ENCODE results near the gene FBXL7. TPM values are rescaled to one million over a fixed set of nuclear protein-coding genes. Genes with fewer than 3 reads are reported as not detected.

Gene FBXL7
- total and polyA plus RNA-seq, 5 experiments from 2014 or later: not detected

- peaks cover 0 to 20% (median 2%) of the 10 kb centered on the region in 9 donors for H3K9me3 Mint-ChIP-seq
- H3K36me3 Mint-ChIP-seq: no peaks in the 10 kb centered on the region
- POLR2A ChIA-PET: no interaction called here
- no peaks in the 10 kb centered on the region for H3K4me1 Mint-ChIP-seq
- H3K27me3 Mint-ChIP-seq: no peaks in the 10 kb centered on the region
- no peak for ATAC-seq
- no peak overlapping the region for H3K27ac Mint-ChIP-seq
- H3K4me3 Mint-ChIP-seq: no peak overlapping the region
- DNase-seq: no peak
These were observed 54.6 kb downstream of the FBXL7 start for GRCh38 chr5:15554542-15554941.

- H3K4me1 Mint-ChIP-seq: no peaks in the 10 kb centered on the region
- no peak overlapping the region for H3K27ac Mint-ChIP-seq
- peaks cover 0 to 20% (median 2%) of the 10 kb centered on the region in 9 donors for H3K9me3 Mint-ChIP-seq
- POLR2A ChIA-PET: no interaction called here
- H3K4me3 Mint-ChIP-seq: no peak overlapping the region
- DNase-seq (no peak), ATAC-seq (no peak)
- no peaks in the 10 kb centered on the region for H3K36me3 Mint-ChIP-seq
- H3K27me3 Mint-ChIP-seq: no peaks in the 10 kb centered on the region
These were observed 55.2 kb downstream of the FBXL7 start for GRCh38 chr5:15555176-15555575.

- H3K27ac Mint-ChIP-seq: no peak overlapping the region
- H3K27me3 Mint-ChIP-seq: no peaks in the 10 kb centered on the region
- H3K4me1 Mint-ChIP-seq: no peaks in the 10 kb centered on the region
- POLR2A ChIA-PET: no interaction called here
- ATAC-seq: no peak
- no peak for DNase-seq
- peaks cover 0 to 23% (median 3%) of the 10 kb centered on the region in 9 donors for H3K9me3 Mint-ChIP-seq
- H3K36me3 Mint-ChIP-seq: no peaks in the 10 kb centered on the region
- no peak overlapping the region for H3K4me3 Mint-ChIP-seq
These were observed 58.3 kb downstream of the FBXL7 start for GRCh38 chr5:15558240-15558639.

GRCh38 chr5:15558681-15559080 lies 58.7 kb downstream of the FBXL7 start:
- Mint-ChIP-seq H3K4me1 (no peaks in the 10 kb centered on the region), H3K27ac (no peak overlapping the region), H3K36me3 (no peaks in the 10 kb centered on the region), H3K4me3 (no peak overlapping the region), H3K27me3 (no peaks in the 10 kb centered on the region), H3K9me3 (peaks cover 0 to 22% (median 2%) of the 10 kb centered on the region in 9 donors)
- DNase-seq: no peak
- POLR2A ChIA-PET: no interaction called here
- no peak for ATAC-seq

GRCh38 chr5:15560421-15560820 lies 60.4 kb downstream of the FBXL7 start:
- POLR2A ChIA-PET: no interaction called here
- no peak overlapping the region for H3K4me3 Mint-ChIP-seq
- peaks cover 0 to 19% (median 0%) of the 10 kb centered on the region in 9 donors for H3K9me3 Mint-ChIP-seq
- H3K36me3 Mint-ChIP-seq: no peaks in the 10 kb centered on the region
- H3K27me3 Mint-ChIP-seq: no peaks in the 10 kb centered on the region
- DNase-seq (no peak), ATAC-seq (no peak)
- H3K4me1 Mint-ChIP-seq: no peaks in the 10 kb centered on the region
- H3K27ac Mint-ChIP-seq: no peak overlapping the region

- no peak for DNase-seq
- no peaks in the 10 kb centered on the region for H3K27me3 Mint-ChIP-seq
- POLR2A ChIA-PET: no interaction called here
- peaks cover 0 to 15% (median 0%) of the 10 kb centered on the region in 9 donors for H3K9me3 Mint-ChIP-seq
- no peak overlapping the region for H3K4me3 Mint-ChIP-seq
- H3K4me1 Mint-ChIP-seq: no peaks in the 10 kb centered on the region
- H3K36me3 Mint-ChIP-seq: no peaks in the 10 kb centered on the region
- no peak for ATAC-seq
- no peak overlapping the region for H3K27ac Mint-ChIP-seq
These were observed 64.5 kb downstream of the FBXL7 start for GRCh38 chr5:15564523-15564922.

GRCh38 chr5:15564957-15565356 lies 65.0 kb downstream of the FBXL7 start:
- Mint-ChIP-seq H3K27me3 (no peaks in the 10 kb centered on the region), H3K27ac (no peak overlapping the region), H3K4me3 (no peak overlapping the region), H3K4me1 (no peaks in the 10 kb centered on the region), H3K9me3 (peaks cover 0 to 15% (median under 1%) of the 10 kb centered on the region in 9 donors), H3K36me3 (no peaks in the 10 kb centered on the region)
- ATAC-seq (no peak), DNase-seq (no peak)
- POLR2A ChIA-PET: no interaction called here

- no peaks in the 10 kb centered on the region for H3K4me1 Mint-ChIP-seq
These were observed 66.3 kb downstream of the FBXL7 start for GRCh38 chr5:15566306-15566705.

GRCh38 chr5:15566789-15567188 lies 66.8 kb downstream of the FBXL7 start:
- Mint-ChIP-seq H3K36me3 (no peaks in the 10 kb centered on the region), H3K27ac (no peak overlapping the region), H3K9me3 (peaks cover 0 to 9% (median 4%) of the 10 kb centered on the region in 9 donors), H3K4me1 (no peaks in the 10 kb centered on the region), H3K27me3 (no peaks in the 10 kb centered on the region), H3K4me3 (no peak overlapping the region)
- DNase-seq (no peak), ATAC-seq (no peak)
- POLR2A ChIA-PET: no interaction called here

More at GRCh38 chr5:15566306-15566705, 66.3 kb downstream of the FBXL7 start:
- DNase-seq (no peak), ATAC-seq (no peak)
- peaks cover 0 to 12% (median 4%) of the 10 kb centered on the region in 9 donors for H3K9me3 Mint-ChIP-seq
- no peaks in the 10 kb centered on the region for H3K27me3 Mint-ChIP-seq
- H3K27ac Mint-ChIP-seq: no peak overlapping the region
- H3K36me3 Mint-ChIP-seq: no peaks in the 10 kb centered on the region
- no peak overlapping the region for H3K4me3 Mint-ChIP-seq
- POLR2A ChIA-PET: no interaction called here

GRCh38 chr5:15570491-15570890 lies 70.5 kb downstream of the FBXL7 start:
- no peak overlapping the region for H3K4me3 Mint-ChIP-seq
- ATAC-seq: no peak

GRCh38 chr5:15571081-15571480 lies 71.1 kb downstream of the FBXL7 start:
- no peak for ATAC-seq
- no peaks in the 10 kb centered on the region for H3K4me1 Mint-ChIP-seq
- H3K27me3 Mint-ChIP-seq: no peaks in the 10 kb centered on the region
- POLR2A ChIA-PET: no interaction called here
- no peak overlapping the region for H3K4me3 Mint-ChIP-seq
- no peak for DNase-seq
- H3K36me3 Mint-ChIP-seq: no peaks in the 10 kb centered on the region
- peaks cover 0 to 9% (median 2%) of the 10 kb centered on the region in 9 donors for H3K9me3 Mint-ChIP-seq
- no peak overlapping the region for H3K27ac Mint-ChIP-seq

More at GRCh38 chr5:15570491-15570890, 70.5 kb downstream of the FBXL7 start:
- H3K4me1 Mint-ChIP-seq: no peaks in the 10 kb centered on the region
- H3K9me3 Mint-ChIP-seq: peaks cover 0 to 9% (median 2%) of the 10 kb centered on the region in 9 donors
- POLR2A ChIA-PET: no interaction called here
- no peaks in the 10 kb centered on the region for H3K27me3 Mint-ChIP-seq
- H3K36me3 Mint-ChIP-seq: no peaks in the 10 kb centered on the region
- no peak overlapping the region for H3K27ac Mint-ChIP-seq
- no peak for DNase-seq

GRCh38 chr5:15571618-15572017 lies 71.6 kb downstream of the FBXL7 start:
- no peaks in the 10 kb centered on the region for H3K36me3 Mint-ChIP-seq

GRCh38 chr5:15573590-15573989 lies 73.6 kb downstream of the FBXL7 start:
- Mint-ChIP-seq H3K4me1 (no peaks in the 10 kb centered on the region), H3K36me3 (no peaks in the 10 kb centered on the region), H3K4me3 (no peak overlapping the region), H3K27me3 (no peaks in the 10 kb centered on the region), H3K27ac (no peak overlapping the region), H3K9me3 (peaks cover 0 to 9% (median 3%) of the 10 kb centered on the region in 9 donors)
- POLR2A ChIA-PET: no interaction called here
- no peak for DNase-seq
- no peak for ATAC-seq

More at GRCh38 chr5:15571618-15572017, 71.6 kb downstream of the FBXL7 start:
- Mint-ChIP-seq H3K4me1 (no peaks in the 10 kb centered on the region), H3K9me3 (peaks cover 0 to 9% (median 2%) of the 10 kb centered on the region in 9 donors), H3K27ac (no peak overlapping the region), H3K27me3 (no peaks in the 10 kb centered on the region), H3K4me3 (no peak overlapping the region)
- POLR2A ChIA-PET: no interaction called here
- DNase-seq: no peak
- no peak for ATAC-seq

GRCh38 chr5:15574128-15574527 lies 74.1 kb downstream of the FBXL7 start:
- Mint-ChIP-seq H3K9me3 (peaks cover 0 to 9% (median 4%) of the 10 kb centered on the region in 9 donors), H3K27me3 (no peaks in the 10 kb centered on the region), H3K36me3 (no peaks in the 10 kb centered on the region), H3K27ac (no peak overlapping the region), H3K4me3 (no peak overlapping the region), H3K4me1 (no peaks in the 10 kb centered on the region)
- no peak for ATAC-seq
- POLR2A ChIA-PET: no interaction called here
- DNase-seq: no peak
